GM18867 (cell line): ENCODE results near the gene FRK.

Experiments
- ATAC-seq: cut with Tn5 transposase; IDR thresholded peaks from one replicate; pipeline ENCODE4 v1.9.1; 2021; ENCODE audit warnings: mild to moderate bottlenecking, moderate library complexity; ENCODE audit not compliant: unreplicated experiment

Gene FRK

GRCh38 chr6:116036075-116036773 is 24.5 kb downstream of the FRK start:
- ATAC-seq: no peak

GRCh38 chr6:116035616-116036015 is 25.1 kb downstream of the FRK start:
- no peak for ATAC-seq

GRCh38 chr6:116034327-116034726 is 26.4 kb downstream of the FRK start:
- no peak for ATAC-seq

- no peak for ATAC-seq
These were observed 26.9 kb downstream of the FRK start for GRCh38 chr6:116033687-116034303.

GRCh38 chr6:116030770-116031169 is 29.9 kb downstream of the FRK start:
- no peak for ATAC-seq

- peak; percentile 82 for ATAC-seq
These were observed 31.2 kb downstream of the FRK start for GRCh38 chr6:116029535-116029934.

GRCh38 chr6:116028233-116028632 is 32.5 kb downstream of the FRK start:
- no peak for ATAC-seq

GRCh38 chr6:116027801-116028200 is 32.9 kb downstream of the FRK start:
- ATAC-seq: peak; percentile 54

GRCh38 chr6:116025405-116025804 is 35.3 kb downstream of the FRK start:
- no peak for ATAC-seq

- ATAC-seq: no peak
These were observed 37.7 kb downstream of the FRK start for GRCh38 chr6:116022841-116023445.

GRCh38 chr6:116020738-116021137 is 40.0 kb downstream of the FRK start:
- ATAC-seq: no peak

GRCh38 chr6:116019428-116019827 is 41.3 kb downstream of the FRK start:
- peak; percentile 72 for ATAC-seq

- no peak for ATAC-seq
These were observed 41.7 kb downstream of the FRK start for GRCh38 chr6:116018976-116019375.

- peak; percentile 11 for ATAC-seq
These were observed 43.0 kb downstream of the FRK start for GRCh38 chr6:116017546-116018295.

- ATAC-seq: peak; percentile 53
These were observed 43.7 kb downstream of the FRK start for GRCh38 chr6:116016846-116017545.

GRCh38 chr6:116015983-116016382 is 44.7 kb downstream of the FRK start:
- ATAC-seq: no peak

GRCh38 chr6:116015561-116015960 is 45.1 kb downstream of the FRK start:
- ATAC-seq: no peak

GRCh38 chr6:116012951-116013350 is 47.7 kb downstream of the FRK start:
- ATAC-seq: no peak

GRCh38 chr6:116012471-116012949 is 48.2 kb downstream of the FRK start:
- ATAC-seq: no peak

- ATAC-seq: peak; percentile 62
These were observed 49.2 kb downstream of the FRK start for GRCh38 chr6:116011520-116011919.
